HEK293 (cell line): ENCODE results near the gene ZYG11B.
"Not testable (repeated sequence)": the region's sequence is repeated elsewhere in the genome, so short reads cannot be mapped to it uniquely, and the experiment has no call there.

Experiments
- CTCF ChIA-PET: fragments of 350-600 bp; formaldehyde crosslinking; extraction: SDS; loops from one replicate; lab custom pipeline; 2021; ENCODE audit warnings: antibody characterized with exemption; lab: Yijun Ruan, JAX
- POLR2A ChIA-PET: fragments of 300-600 bp; formaldehyde crosslinking; extraction: SDS; loops from one replicate; lab custom pipeline; 2020; ENCODE audit warnings: antibody characterized with exemption, inconsistent platforms; lab: Yijun Ruan, JAX
- H3K27ac ChIP-seq: fragments of 200-500 bp; sonication (Bioruptor generic); 2 replicates; pipeline ENCODE4 v1.5.1; 2014; ENCODE audit warnings: low read depth, low read length, control low read depth, inconsistent platforms; ENCODE audit errors: extremely low read depth
- H3K36me3 ChIP-seq, 2 experiments: fragments of 200-500 bp in 1 of 2; sonication (Bioruptor generic) in 1 of 2; 1 replicate in 1 of 2; 2 replicates in 1 of 2; pipeline ENCODE4 v1.5.1; 2014 to 2017; ENCODE audit warnings: inconsistent platforms in 2 of 2, low read length in 2 of 2; ENCODE audit not compliant: control insufficient read depth in 2 of 2, insufficient read depth in 1 of 2
- H3K4me1 ChIP-seq: fragments of 200-500 bp; sonication (Bioruptor generic); 2 replicates; pipeline ENCODE4 v1.5.1; 2014; ENCODE audit warnings: mild to moderate bottlenecking, low read length, inconsistent platforms; ENCODE audit not compliant: control insufficient read depth, insufficient read depth
- H3K4me3 ChIP-seq: 2 replicates; pipeline ENCODE4 v1.5.1; 2011; ENCODE audit warnings: low read depth, mild to moderate bottlenecking, control low read depth, low read length, moderate library complexity
- H3K9me3 ChIP-seq: fragments of 200-500 bp; sonication (Bioruptor generic); 2 replicates; pipeline ENCODE4 v1.5.1; 2014; ENCODE audit warnings: low read depth, low read length, inconsistent platforms; ENCODE audit not compliant: control insufficient read depth, insufficient read depth
- HOXA7 ChIP-seq: sonication (generic); formaldehyde crosslinking; IDR thresholded peaks from 2 replicates; pipeline ENCODE4 v1.8.1; 2022; ENCODE audit warnings: missing genetic modification reagents, borderline replicate concordance
- KLF10 ChIP-seq: fragments of 450-650 bp; IDR thresholded peaks from 2 replicates; pipeline ENCODE4 v1.5.1; 2018; ENCODE audit warnings: missing biosample characterization, mild to moderate bottlenecking, missing genetic modification characterization
- ZEB2 ChIP-seq: fragments of 450-650 bp; formaldehyde crosslinking; IDR thresholded peaks from 2 replicates; pipeline ENCODE4 v1.5.1; 2016; ENCODE audit warnings: missing biosample characterization, missing genetic modification characterization
- ZNF157 ChIP-seq: fragments of 450-650 bp; formaldehyde crosslinking; IDR thresholded peaks from 2 replicates; pipeline ENCODE4 v1.5.1; 2016; ENCODE audit warnings: missing biosample characterization, missing genetic modification characterization
- ZNF23 ChIP-seq: fragments of 450-650 bp; formaldehyde crosslinking; IDR thresholded peaks from 2 replicates; pipeline ENCODE4 v1.5.1; 2016; ENCODE audit warnings: missing biosample characterization, missing genetic modification characterization, borderline replicate concordance
- ZNF24 ChIP-seq: fragments of 450-650 bp; formaldehyde crosslinking; IDR thresholded peaks from 2 replicates; pipeline ENCODE4 v1.5.1; 2016; ENCODE audit warnings: missing biosample characterization, missing genetic modification characterization
- ZNF558 ChIP-seq: fragments of 450-650 bp; formaldehyde crosslinking; IDR thresholded peaks from 2 replicates; pipeline ENCODE4 v1.5.1; 2016; ENCODE audit warnings: missing biosample characterization, missing genetic modification characterization
- TF ChIP-seq, protein P1 (sequence below): fragments of 450-650 bp; formaldehyde crosslinking; IDR thresholded peaks from 2 replicates; pipeline ENCODE4 v1.5.1; 2016; ENCODE audit warnings: missing biosample characterization, missing genetic modification characterization, low read depth
- TF ChIP-seq, protein P2 (sequence below): fragments of 450-650 bp; formaldehyde crosslinking; IDR thresholded peaks from 2 replicates; pipeline ENCODE4 v1.5.1; 2016; ENCODE audit warnings: missing biosample characterization, missing genetic modification characterization, borderline replicate concordance
- TF ChIP-seq, protein P3 (sequence below): fragments of 450-650 bp; formaldehyde crosslinking; IDR thresholded peaks from 2 replicates; pipeline ENCODE4 v1.5.1; 2017; ENCODE audit warnings: missing biosample characterization, missing genetic modification characterization
- TF ChIP-seq, protein P4 (sequence below): fragments of 450-650 bp; formaldehyde crosslinking; optimal IDR thresholded peaks from 2 replicates; pipeline ENCODE3; 2016; ENCODE audit warnings: missing biosample characterization, mild to moderate bottlenecking, missing genetic modification characterization
- TF ChIP-seq, protein P5 (sequence below): fragments of 450-650 bp; formaldehyde crosslinking; IDR thresholded peaks from 2 replicates; pipeline ENCODE4 v1.5.1; 2016; ENCODE audit warnings: missing biosample characterization, missing genetic modification characterization

Gene ZYG11B

DNA sequence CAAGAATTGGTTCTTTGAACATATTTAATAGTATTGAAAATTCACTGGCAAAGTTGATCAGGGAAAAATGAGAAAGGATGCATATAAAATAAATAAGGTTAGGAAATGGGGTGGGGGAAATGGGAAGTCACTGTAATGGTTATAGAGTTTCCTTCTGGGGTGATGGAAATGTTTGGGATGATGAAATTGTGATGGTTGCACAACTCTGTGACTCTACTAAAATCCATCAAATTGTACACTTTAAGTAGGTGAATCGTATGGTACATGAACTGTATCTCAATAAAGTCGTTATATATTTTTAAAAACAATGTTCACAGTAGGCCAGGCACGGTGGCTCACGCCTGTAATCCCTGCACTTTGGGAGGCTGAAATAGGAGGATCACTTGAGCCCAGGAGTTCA lies 59.9 kb downstream of the ZYG11B start:
- CTCF ChIA-PET = no interaction called here
- no peak overlapping the region for H3K4me3 ChIP-seq
- POLR2A ChIA-PET = no interaction called here
- H3K36me3 ChIP-seq = peaks cover 23 to 60% of the 10 kb centered on the region in 2 experiments
- TF ChIP-seq, protein P1, sequence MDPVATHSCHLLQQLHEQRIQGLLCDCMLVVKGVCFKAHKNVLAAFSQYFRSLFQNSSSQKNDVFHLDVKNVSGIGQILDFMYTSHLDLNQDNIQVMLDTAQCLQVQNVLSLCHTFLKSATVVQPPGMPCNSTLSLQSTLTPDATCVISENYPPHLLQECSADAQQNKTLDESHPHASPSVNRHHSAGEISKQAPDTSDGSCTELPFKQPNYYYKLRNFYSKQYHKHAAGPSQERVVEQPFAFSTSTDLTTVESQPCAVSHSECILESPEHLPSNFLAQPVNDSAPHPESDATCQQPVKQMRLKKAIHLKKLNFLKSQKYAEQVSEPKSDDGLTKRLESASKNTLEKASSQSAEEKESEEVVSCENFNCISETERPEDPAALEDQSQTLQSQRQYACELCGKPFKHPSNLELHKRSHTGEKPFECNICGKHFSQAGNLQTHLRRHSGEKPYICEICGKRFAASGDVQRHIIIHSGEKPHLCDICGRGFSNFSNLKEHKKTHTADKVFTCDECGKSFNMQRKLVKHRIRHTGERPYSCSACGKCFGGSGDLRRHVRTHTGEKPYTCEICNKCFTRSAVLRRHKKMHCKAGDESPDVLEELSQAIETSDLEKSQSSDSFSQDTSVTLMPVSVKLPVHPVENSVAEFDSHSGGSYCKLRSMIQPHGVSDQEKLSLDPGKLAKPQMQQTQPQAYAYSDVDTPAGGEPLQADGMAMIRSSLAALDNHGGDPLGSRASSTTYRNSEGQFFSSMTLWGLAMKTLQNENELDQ (tag by site-specific recombination) = no peak
- TF ChIP-seq ZNF558 (tag by site-specific recombination) (no peak), ZNF157 (tag by site-specific recombination) (no peak)
- TF ChIP-seq, protein P2, sequence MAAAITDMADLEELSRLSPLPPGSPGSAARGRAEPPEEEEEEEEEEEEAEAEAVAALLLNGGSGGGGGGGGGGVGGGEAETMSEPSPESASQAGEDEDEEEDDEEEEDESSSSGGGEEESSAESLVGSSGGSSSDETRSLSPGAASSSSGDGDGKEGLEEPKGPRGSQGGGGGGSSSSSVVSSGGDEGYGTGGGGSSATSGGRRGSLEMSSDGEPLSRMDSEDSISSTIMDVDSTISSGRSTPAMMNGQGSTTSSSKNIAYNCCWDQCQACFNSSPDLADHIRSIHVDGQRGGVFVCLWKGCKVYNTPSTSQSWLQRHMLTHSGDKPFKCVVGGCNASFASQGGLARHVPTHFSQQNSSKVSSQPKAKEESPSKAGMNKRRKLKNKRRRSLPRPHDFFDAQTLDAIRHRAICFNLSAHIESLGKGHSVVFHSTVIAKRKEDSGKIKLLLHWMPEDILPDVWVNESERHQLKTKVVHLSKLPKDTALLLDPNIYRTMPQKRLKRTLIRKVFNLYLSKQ (tag by site-specific recombination) = no peak
- TF ChIP-seq, protein P3, sequence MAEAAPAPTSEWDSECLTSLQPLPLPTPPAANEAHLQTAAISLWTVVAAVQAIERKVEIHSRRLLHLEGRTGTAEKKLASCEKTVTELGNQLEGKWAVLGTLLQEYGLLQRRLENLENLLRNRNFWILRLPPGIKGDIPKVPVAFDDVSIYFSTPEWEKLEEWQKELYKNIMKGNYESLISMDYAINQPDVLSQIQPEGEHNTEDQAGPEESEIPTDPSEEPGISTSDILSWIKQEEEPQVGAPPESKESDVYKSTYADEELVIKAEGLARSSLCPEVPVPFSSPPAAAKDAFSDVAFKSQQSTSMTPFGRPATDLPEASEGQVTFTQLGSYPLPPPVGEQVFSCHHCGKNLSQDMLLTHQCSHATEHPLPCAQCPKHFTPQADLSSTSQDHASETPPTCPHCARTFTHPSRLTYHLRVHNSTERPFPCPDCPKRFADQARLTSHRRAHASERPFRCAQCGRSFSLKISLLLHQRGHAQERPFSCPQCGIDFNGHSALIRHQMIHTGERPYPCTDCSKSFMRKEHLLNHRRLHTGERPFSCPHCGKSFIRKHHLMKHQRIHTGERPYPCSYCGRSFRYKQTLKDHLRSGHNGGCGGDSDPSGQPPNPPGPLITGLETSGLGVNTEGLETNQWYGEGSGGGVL (tag by site-specific recombination) = no peak
- no peak overlapping the region for H3K27ac ChIP-seq
- H3K4me1 ChIP-seq = no peaks in the 10 kb centered on the region
- H3K9me3 ChIP-seq = no peaks in the 10 kb centered on the region

DNA sequence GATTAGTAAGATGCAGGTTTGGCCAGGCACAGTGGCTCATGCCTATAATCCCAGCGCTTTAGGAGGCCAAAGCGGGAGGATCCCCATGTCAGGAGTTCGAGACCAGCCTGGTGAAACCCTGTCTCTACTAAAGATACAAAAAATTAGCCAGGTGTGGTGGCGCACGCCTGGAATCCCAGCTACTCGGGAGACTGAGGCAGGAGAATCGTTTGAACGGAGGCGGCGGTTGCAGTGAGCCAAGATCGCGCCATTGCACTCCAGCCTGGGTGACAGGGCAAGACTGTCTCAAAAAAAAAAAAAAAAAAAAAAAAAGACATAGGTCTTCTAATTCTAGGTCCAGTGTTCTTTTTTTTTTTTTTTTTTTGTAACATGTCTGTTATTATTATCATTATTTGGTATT lies 64.2 kb downstream of the ZYG11B start:
- POLR2A ChIA-PET = interaction anchor here (1.0 kb wide), 1 partner anchor 52 kb away, joined by 3 read pairs; the partner anchor contains the start of gene ZYG11A
- H3K36me3 ChIP-seq = peaks cover 21 to 49% of the 10 kb centered on the region in 2 experiments
- H3K27ac ChIP-seq, CTCF ChIA-PET, H3K4me3 ChIP-seq, H3K4me1 ChIP-seq, H3K9me3 ChIP-seq: not testable (repeated sequence)

DNA sequence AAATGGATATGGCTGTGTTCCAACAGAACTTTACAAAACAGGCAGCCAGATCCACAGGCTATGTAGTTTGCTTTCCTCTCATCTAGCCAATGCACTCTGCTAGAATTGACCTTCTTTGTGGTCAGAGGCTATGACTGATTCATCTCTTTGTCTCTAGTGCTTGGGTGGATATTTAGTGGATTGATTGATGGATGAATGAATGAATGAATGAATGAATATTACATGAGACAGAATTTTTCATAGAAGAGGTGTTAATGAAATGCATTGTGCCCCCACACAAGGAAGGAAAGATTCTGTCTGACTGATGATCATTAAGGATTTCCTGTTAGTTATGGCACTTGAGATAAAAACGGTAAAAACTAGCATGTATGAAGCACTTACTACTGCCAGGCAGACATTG lies 65.8 kb downstream of the ZYG11B start:
- H3K9me3 ChIP-seq = no peaks in the 10 kb centered on the region
- ChIA-PET CTCF (no interaction called here), POLR2A (interaction anchor here (0.6 kb wide), 1 partner anchor 65 kb away, joined by 3 read pairs; no protein-coding TSS in a partner anchor)
- H3K4me3 ChIP-seq = no peak overlapping the region
- TF ChIP-seq, protein P4, sequence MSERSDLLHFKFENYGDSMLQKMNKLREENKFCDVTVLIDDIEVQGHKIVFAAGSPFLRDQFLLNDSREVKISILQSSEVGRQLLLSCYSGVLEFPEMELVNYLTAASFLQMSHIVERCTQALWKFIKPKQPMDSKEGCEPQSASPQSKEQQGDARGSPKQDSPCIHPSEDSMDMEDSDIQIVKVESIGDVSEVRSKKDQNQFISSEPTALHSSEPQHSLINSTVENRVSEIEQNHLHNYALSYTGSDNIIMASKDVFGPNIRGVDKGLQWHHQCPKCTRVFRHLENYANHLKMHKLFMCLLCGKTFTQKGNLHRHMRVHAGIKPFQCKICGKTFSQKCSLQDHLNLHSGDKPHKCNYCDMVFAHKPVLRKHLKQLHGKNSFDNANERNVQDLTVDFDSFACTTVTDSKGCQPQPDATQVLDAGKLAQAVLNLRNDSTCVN = no peak
- TF ChIP-seq KLF10 (tag by site-specific recombination) (no peak), ZNF23 (tag by site-specific recombination) (no peak), HOXA7 (CRISPR knock-in tag) (no peak), ZNF24 (peak; percentile 47), ZEB2 (no peak)
- TF ChIP-seq, protein P5, sequence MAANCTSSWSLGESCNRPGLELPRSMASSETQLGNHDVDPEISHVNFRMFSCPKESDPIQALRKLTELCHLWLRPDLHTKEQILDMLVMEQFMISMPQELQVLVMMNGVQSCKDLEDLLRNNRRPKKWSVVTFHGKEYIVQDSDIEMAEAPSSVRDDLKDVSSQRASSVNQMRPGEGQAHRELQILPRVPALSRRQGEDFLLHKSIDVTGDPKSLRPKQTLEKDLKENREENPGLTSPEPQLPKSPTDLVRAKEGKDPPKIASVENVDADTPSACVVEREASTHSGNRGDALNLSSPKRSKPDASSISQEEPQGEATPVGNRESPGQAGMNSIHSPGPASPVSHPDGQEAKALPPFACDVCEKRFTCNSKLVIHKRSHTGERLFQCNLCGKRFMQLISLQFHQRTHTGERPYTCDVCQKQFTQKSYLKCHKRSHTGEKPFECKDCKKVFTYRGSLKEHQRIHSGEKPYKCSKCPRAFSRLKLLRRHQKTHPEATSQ (tag by site-specific recombination) = no peak
- no peaks in the 10 kb centered on the region for H3K4me1 ChIP-seq
- peaks cover 6 to 44% of the 10 kb centered on the region in 2 experiments; a peak in 2 of 3 replicates for H3K36me3 ChIP-seq
- H3K27ac ChIP-seq = no peak overlapping the region
